DND-41 (cell line): ENCODE measurements around the gene AUTS2.

Experiments used
- EZH2 ChIP-seq: IDR thresholded peaks from 3 replicates; pipeline ENCODE4 v1.6.1; 2012; ENCODE audit warnings: borderline replicate concordance, low read depth, mild to moderate bottlenecking, moderate library complexity, low read length, inconsistent platforms; ENCODE audit not compliant: severe bottlenecking
- TF ChIP-seq, protein P1 (sequence below): IDR thresholded peaks from 2 replicates; pipeline ENCODE4 v1.5.1; 2012; ENCODE audit warnings: borderline replicate concordance, low read length, moderate library complexity, mild to moderate bottlenecking; ENCODE audit not compliant: poor library complexity, severe bottlenecking; ENCODE audit errors: extremely low read depth

GRCh38 chr7:70615066-70615606, 1016.9 kb downstream of the AUTS2 start:
- TF ChIP-seq, protein P1, sequence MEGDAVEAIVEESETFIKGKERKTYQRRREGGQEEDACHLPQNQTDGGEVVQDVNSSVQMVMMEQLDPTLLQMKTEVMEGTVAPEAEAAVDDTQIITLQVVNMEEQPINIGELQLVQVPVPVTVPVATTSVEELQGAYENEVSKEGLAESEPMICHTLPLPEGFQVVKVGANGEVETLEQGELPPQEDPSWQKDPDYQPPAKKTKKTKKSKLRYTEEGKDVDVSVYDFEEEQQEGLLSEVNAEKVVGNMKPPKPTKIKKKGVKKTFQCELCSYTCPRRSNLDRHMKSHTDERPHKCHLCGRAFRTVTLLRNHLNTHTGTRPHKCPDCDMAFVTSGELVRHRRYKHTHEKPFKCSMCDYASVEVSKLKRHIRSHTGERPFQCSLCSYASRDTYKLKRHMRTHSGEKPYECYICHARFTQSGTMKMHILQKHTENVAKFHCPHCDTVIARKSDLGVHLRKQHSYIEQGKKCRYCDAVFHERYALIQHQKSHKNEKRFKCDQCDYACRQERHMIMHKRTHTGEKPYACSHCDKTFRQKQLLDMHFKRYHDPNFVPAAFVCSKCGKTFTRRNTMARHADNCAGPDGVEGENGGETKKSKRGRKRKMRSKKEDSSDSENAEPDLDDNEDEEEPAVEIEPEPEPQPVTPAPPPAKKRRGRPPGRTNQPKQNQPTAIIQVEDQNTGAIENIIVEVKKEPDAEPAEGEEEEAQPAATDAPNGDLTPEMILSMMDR, result no peak
- TF ChIP-seq EZH2, result no peak
